MCF 10A (cell line): ENCODE measurements around the gene APBB2. TPM values are rescaled to one million over a fixed set of nuclear protein-coding genes. Genes with fewer than 3 reads are reported as not detected.

Source experiments
- BruUV-seq: library from RNA; stranded (reverse); fragments of 400-500 nt; replicated peaks from 2 replicates; lab custom pipeline; 2021; lab: Mats Ljungman, UMichigan
- CTCF ChIA-PET: fragments of 300-600 bp; sonication (Branson Sonifier 250); formaldehyde crosslinking; extraction: SDS; loops from one replicate; lab custom pipeline; 2021; ENCODE audit warnings: antibody characterized with exemption, inconsistent platforms; lab: Yijun Ruan, JAX
- POLR2A ChIA-PET: fragments of 300-600, 350-650 bp; sonication (Branson Sonifier 250); formaldehyde crosslinking; extraction: SDS; loops from one replicate; lab custom pipeline; 2020; ENCODE audit warnings: antibody characterized with exemption, inconsistent platforms; lab: Yijun Ruan, JAX
- DNase-seq: peaks from one replicate; pipeline ENCODE4 v3.0.0-alpha.2; 2018; ENCODE audit not compliant: unreplicated experiment
- H3K27ac Mint-ChIP-seq: one replicate; pipeline ENCODE4 v1.8.0; 2022; ENCODE audit warnings: mild to moderate bottlenecking, low read depth, mixed read lengths; ENCODE audit not compliant: unreplicated experiment
- H3K27me3 Mint-ChIP-seq: one replicate; pipeline ENCODE4 v1.8.0; 2022; ENCODE audit warnings: mixed read lengths; ENCODE audit not compliant: insufficient read depth, unreplicated experiment
- H3K36me3 Mint-ChIP-seq: one replicate; pipeline ENCODE4 v1.8.0; 2022; ENCODE audit warnings: mild to moderate bottlenecking, moderate library complexity, mixed read lengths; ENCODE audit not compliant: insufficient read depth, unreplicated experiment
- H3K4me1 Mint-ChIP-seq: one replicate; pipeline ENCODE4 v1.8.0; 2022; ENCODE audit warnings: mixed read lengths; ENCODE audit not compliant: insufficient read depth, unreplicated experiment
- H3K4me3 Mint-ChIP-seq: one replicate; pipeline ENCODE4 v1.8.0; 2022; ENCODE audit warnings: mild to moderate bottlenecking, moderate library complexity, mixed read lengths; ENCODE audit not compliant: unreplicated experiment
- H3K9me3 Mint-ChIP-seq: one replicate; pipeline ENCODE4 v1.8.0; 2022; ENCODE audit warnings: mixed read lengths; ENCODE audit not compliant: unreplicated experiment
- intact Hi-C: fragments of 100-400 bp; cut with micrococcal nuclease; formaldehyde crosslinking; loops from 2 replicates; pipeline ENCODE4 v1.14.1; 2022
- total RNA-seq: library from RNA; stranded (reverse); gene quantifications from 2 replicates; pipeline ENCODE4 v1.2.3, GENCODE V29; 2022
- TF ChIP-seq, protein P1 (sequence below): fragments of 200-600 bp; IDR thresholded peaks from one replicate; pipeline ENCODE4 v1.8.0; 2022; ENCODE audit warnings: antibody characterized with exemption, mild to moderate bottlenecking; ENCODE audit not compliant: unreplicated experiment

The APBB2 gene
- total RNA-seq, 1 experiment from 2014 or later: 201 TPM

GRCh38 chr4:41110050-41110449, 104.3 kb downstream of the APBB2 start:
- intact Hi-C loops: no loop called here
- H3K27ac Mint-ChIP-seq: no peak overlapping the region
- ChIA-PET POLR2A (no interaction called here), CTCF (no interaction called here)
- H3K27me3 Mint-ChIP-seq: no peaks in the 10 kb centered on the region
- no TSS peak for BruUV-seq
- TF ChIP-seq, protein P1, sequence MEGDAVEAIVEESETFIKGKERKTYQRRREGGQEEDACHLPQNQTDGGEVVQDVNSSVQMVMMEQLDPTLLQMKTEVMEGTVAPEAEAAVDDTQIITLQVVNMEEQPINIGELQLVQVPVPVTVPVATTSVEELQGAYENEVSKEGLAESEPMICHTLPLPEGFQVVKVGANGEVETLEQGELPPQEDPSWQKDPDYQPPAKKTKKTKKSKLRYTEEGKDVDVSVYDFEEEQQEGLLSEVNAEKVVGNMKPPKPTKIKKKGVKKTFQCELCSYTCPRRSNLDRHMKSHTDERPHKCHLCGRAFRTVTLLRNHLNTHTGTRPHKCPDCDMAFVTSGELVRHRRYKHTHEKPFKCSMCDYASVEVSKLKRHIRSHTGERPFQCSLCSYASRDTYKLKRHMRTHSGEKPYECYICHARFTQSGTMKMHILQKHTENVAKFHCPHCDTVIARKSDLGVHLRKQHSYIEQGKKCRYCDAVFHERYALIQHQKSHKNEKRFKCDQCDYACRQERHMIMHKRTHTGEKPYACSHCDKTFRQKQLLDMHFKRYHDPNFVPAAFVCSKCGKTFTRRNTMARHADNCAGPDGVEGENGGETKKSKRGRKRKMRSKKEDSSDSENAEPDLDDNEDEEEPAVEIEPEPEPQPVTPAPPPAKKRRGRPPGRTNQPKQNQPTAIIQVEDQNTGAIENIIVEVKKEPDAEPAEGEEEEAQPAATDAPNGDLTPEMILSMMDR: no peak
- H3K9me3 Mint-ChIP-seq: no peaks in the 10 kb centered on the region
- DNase-seq: no peak
- peaks cover 8% of the 10 kb centered on the region for H3K4me1 Mint-ChIP-seq
- H3K36me3 Mint-ChIP-seq: peaks cover 45% of the 10 kb centered on the region
- no peak overlapping the region for H3K4me3 Mint-ChIP-seq

DNA sequence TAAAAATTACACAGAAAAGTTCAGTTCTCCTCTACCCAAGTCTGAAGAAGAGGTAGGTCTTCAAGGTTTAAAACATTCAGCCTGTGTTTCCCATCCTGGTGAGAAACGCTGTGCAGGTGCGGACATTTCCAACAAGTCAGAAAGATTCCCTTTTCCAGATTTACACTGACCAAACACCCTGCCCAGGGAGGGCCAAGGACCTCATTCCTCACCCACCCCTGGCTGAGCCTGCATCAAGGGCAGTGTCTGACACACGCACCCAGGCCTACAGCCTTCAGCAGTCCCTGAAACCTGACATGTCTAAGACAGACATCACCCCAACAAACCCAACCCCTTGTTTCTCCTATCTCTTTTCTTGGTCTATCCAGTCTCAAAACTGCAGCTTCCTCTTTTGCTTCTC, 105.9 kb downstream of the APBB2 start:
- peaks cover 34% of the 10 kb centered on the region for H3K36me3 Mint-ChIP-seq
- no peak overlapping the region for H3K4me3 Mint-ChIP-seq
- no peak for DNase-seq
- peaks cover 8% of the 10 kb centered on the region for H3K4me1 Mint-ChIP-seq
- no peaks in the 10 kb centered on the region for H3K9me3 Mint-ChIP-seq
- TF ChIP-seq, protein P1: no peak
- POLR2A ChIA-PET: no interaction called here
- peak overlapping the region; percentile 17 for H3K27ac Mint-ChIP-seq
- H3K27me3 Mint-ChIP-seq: no peaks in the 10 kb centered on the region
- CTCF ChIA-PET: no interaction called here
- intact Hi-C loops: no loop called here
- BruUV-seq: no TSS peak

DNA sequence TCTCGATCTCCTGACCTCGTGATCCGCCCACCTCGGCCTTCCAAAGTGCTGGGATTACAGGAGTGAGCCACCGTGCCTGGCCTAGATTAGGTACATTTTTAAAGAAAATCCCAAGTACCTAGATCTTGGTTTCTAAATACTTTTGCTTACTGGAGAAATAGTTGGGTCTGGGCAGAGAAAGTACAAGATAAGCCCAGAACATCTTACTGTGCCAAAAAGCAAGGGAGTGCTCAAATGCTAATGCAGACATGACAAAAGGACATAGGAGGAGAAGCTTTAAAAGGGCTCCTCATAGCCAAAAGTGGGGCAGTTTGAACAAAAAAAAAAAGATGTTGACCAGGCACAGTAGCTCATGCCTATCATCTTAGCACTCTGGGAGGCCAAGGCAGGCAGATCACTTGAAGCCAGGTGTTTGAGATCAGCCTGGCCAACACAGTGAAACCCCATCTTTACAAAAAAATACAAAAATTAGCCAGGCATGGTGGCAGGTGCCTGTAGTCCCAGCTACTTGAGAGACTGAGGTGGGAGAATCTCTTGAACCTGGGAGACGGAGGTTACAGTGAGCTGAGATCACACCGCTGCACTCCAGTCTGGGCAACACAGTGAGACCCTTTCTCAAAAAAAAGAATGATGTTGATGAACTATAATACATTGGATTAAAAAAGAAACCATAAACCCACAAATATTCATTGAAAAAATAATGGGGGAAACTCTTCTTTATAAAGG, 107.5 kb downstream of the APBB2 start:
- BruUV-seq: no TSS peak
- Mint-ChIP-seq H3K4me1 (peaks cover 8% of the 10 kb centered on the region), H3K36me3 (peaks cover 30% of the 10 kb centered on the region), H3K9me3 (no peaks in the 10 kb centered on the region), H3K4me3 (no peak overlapping the region), H3K27me3 (no peaks in the 10 kb centered on the region), H3K27ac (peak overlapping the region; percentile 46)
- TF ChIP-seq, protein P1: no peak
- intact Hi-C loops: no loop called here
- DNase-seq: no peak
- CTCF ChIA-PET: interaction anchor here (0.6 kb wide), 1 partner anchor 64 kb away, joined by 3 read pairs; no protein-coding TSS in a partner anchor
- POLR2A ChIA-PET: interaction anchor here (0.6 to 1.0 kb wide), 6 partner anchors 10 to 130 kb away, joined by 3 to 5 read pairs (median 3); no protein-coding TSS in a partner anchor

GRCh38 chr4:41106081-41106480, 108.3 kb downstream of the APBB2 start:
- no peak for DNase-seq
- H3K36me3 Mint-ChIP-seq: peaks cover 32% of the 10 kb centered on the region
- intact Hi-C loops: no loop called here
- H3K9me3 Mint-ChIP-seq: no peaks in the 10 kb centered on the region
- H3K27ac Mint-ChIP-seq: no peak overlapping the region
- H3K27me3 Mint-ChIP-seq: no peaks in the 10 kb centered on the region
- no peak overlapping the region for H3K4me3 Mint-ChIP-seq
- no TSS peak for BruUV-seq
- CTCF ChIA-PET: interaction anchor here (0.6 kb wide), 1 partner anchor 30 kb away, joined by 5 read pairs; no protein-coding TSS in a partner anchor
- POLR2A ChIA-PET: interaction anchor here (0.7 to 2.0 kb wide), 3 partner anchors 13 to 118 kb away, joined by 3 to 4 read pairs (median 4); no protein-coding TSS in a partner anchor
- H3K4me1 Mint-ChIP-seq: peaks cover 8% of the 10 kb centered on the region
- TF ChIP-seq, protein P1: no peak
